K562 (cell line): ENCODE data around the gene ROBO2. TPM values are rescaled to one million over a fixed set of nuclear protein-coding genes. Genes with fewer than 3 reads are reported as not detected.

Experiments used
- ATAC-seq: fragments of 200-7000 bp; cut with Tn5 transposase; 3 replicates; pipeline ENCODE4 v1.9.1; 2020; ENCODE audit warnings: moderate library complexity
- BruUV-seq: library from RNA; stranded (reverse); fragments of 400-500 nt; replicated peaks from 2 replicates; lab custom pipeline; 2021; lab: Mats Ljungman, UMichigan
- CTCF ChIA-PET: fragments of 300-600 bp; formaldehyde crosslinking; extraction: SDS; loops from one replicate; lab custom pipeline; 2021; ENCODE audit warnings: low intra/inter-chr PET ratio; lab: Yijun Ruan, JAX
- POLR2A ChIA-PET: fragments of 300-600, 350-650 bp; sonication (Branson Sonifier 250); formaldehyde crosslinking; extraction: SDS; loops from one replicate; lab custom pipeline; 2021; ENCODE audit warnings: antibody characterized with exemption, inconsistent platforms; lab: Yijun Ruan, JAX
- DNase-seq, 4 experiments: peaks; one replicate each; pipeline versions ENCODE4 v3.0.0 to v3.0.0-alpha.2; 2011 to 2018; ENCODE audit warnings: low spot score in 3 of 4, mixed read lengths in 3 of 4; ENCODE audit errors: extremely low read depth in 1 of 4
- FAIRE-seq: peaks from 2 replicates; lab custom pipeline; 2011; peaks lifted over from hg19 to GRCh38; lab: Jason Lieb, UNC
- H2AFZ ChIP-seq: 2 replicates; pipeline ENCODE4 v1.6.0; 2011; ENCODE audit warnings: low read depth, low read length, control low read depth, inconsistent platforms
- H3K27ac ChIP-seq: fragments of 200-600 bp; 3 replicates; pipeline ENCODE4 v1.8.0; 2011; ENCODE audit warnings: low read depth, mild to moderate bottlenecking, control low read depth, inconsistent platforms, low read length, moderate library complexity, mixed read lengths; ENCODE audit errors: extremely low read depth
- H3K27me3 ChIP-seq, 2 experiments: fragments of 300-600 bp in 1 of 2; 2 replicates in 1 of 2; 3 replicates in 1 of 2; pipeline versions ENCODE4 v1.6.0 to v1.8.0; 2011; ENCODE audit warnings: inconsistent platforms in 2 of 2, low read length in 2 of 2, mild to moderate bottlenecking in 1 of 2, mixed read lengths in 1 of 2, moderate library complexity in 1 of 2; ENCODE audit not compliant: control insufficient read depth in 2 of 2, insufficient read depth in 2 of 2
- H3K36me3 ChIP-seq: fragments of 300-600 bp; 3 replicates; pipeline ENCODE4 v1.8.0; 2011; ENCODE audit warnings: mild to moderate bottlenecking, low read length, inconsistent platforms; ENCODE audit not compliant: control insufficient read depth, insufficient read depth
- H3K4me1 ChIP-seq, 2 experiments: fragments of 200-600 bp in 1 of 2; replicated peaks in 1 of 2; 2 replicates in 1 of 2; 3 replicates in 1 of 2; pipeline versions ENCODE4 v1.5.1 to v1.8.0; 2011; ENCODE audit warnings: inconsistent platforms in 2 of 2, low read length in 2 of 2, mild to moderate bottlenecking in 1 of 2, mixed read lengths in 1 of 2, moderate library complexity in 1 of 2; ENCODE audit not compliant: control insufficient read depth in 2 of 2, insufficient read depth in 2 of 2
- H3K4me2 ChIP-seq: 2 replicates; pipeline ENCODE4 v1.6.1; 2011; ENCODE audit warnings: low read length, control low read depth, inconsistent platforms, mixed read lengths; ENCODE audit not compliant: insufficient read depth
- H3K4me3 ChIP-seq: fragments of 200-600 bp; sonication (generic), shearing (Covaris generic); 2 replicates; pipeline ENCODE4 v1.5.1; 2016; ENCODE audit warnings: control low read depth, inconsistent platforms
- H3K79me2 ChIP-seq: fragments of 200-600 bp; 3 replicates; pipeline ENCODE4 v1.8.0; 2011; ENCODE audit warnings: low read length, inconsistent platforms; ENCODE audit not compliant: control insufficient read depth, insufficient read depth
- H3K9ac ChIP-seq, 2 experiments: 2 replicates each; pipeline versions ENCODE4 v1.6.0 to v1.6.1; 2011; ENCODE audit warnings: low read depth in 2 of 2, low read length in 2 of 2, control low read depth in 1 of 2, inconsistent platforms in 1 of 2, mild to moderate bottlenecking in 1 of 2, mixed read lengths in 1 of 2; ENCODE audit not compliant: insufficient read depth in 1 of 2
- H3K9me1 ChIP-seq: one replicate; pipeline ENCODE4 v1.6.0; 2011; ENCODE audit warnings: inconsistent platforms, mild to moderate bottlenecking, low read length, moderate library complexity; ENCODE audit not compliant: control insufficient read depth, insufficient read depth
- H3K9me3 ChIP-seq: replicated peaks from 2 replicates; pipeline ENCODE4 v1.5.1; 2011; ENCODE audit warnings: low read depth, low read length, inconsistent platforms; ENCODE audit not compliant: control insufficient read depth, insufficient read depth
- H4K20me1 ChIP-seq: replicated peaks from 2 replicates; pipeline ENCODE4 v1.6.1; 2011; ENCODE audit warnings: low read length, inconsistent platforms, mixed read lengths; ENCODE audit not compliant: control insufficient read depth, insufficient read depth
- CREB5 ChIP-seq: fragments of 250-450 bp; sonication (Bioruptor Pico); IDR thresholded peaks from 2 replicates; pipeline ENCODE4 v1.5.0; 2020; ENCODE audit warnings: mild to moderate bottlenecking
- GTF2B ChIP-seq: IDR thresholded peaks from 2 replicates; pipeline ENCODE4 v1.6.1; 2011; ENCODE audit not compliant: insufficient read length; ENCODE audit errors: extremely low read depth
- ZBTB40 ChIP-seq, 2 experiments: fragments of 450-650 bp in 1 of 2; sonication (generic) in 1 of 2; formaldehyde crosslinking in 1 of 2; IDR thresholded peaks; 2 replicates each; pipeline versions ENCODE4 v1.7.1 to v1.9.0; 2016 to 2022; ENCODE audit warnings: inconsistent platforms in 1 of 2, mild to moderate bottlenecking in 1 of 2, missing genetic modification reagents in 1 of 2
- WGBS: fragments of 100-300 bp; shearing (Covaris generic); methylation state at CpG from one replicate; pipeline ENCODE4 v1.1.6; 2016; ENCODE audit warnings: low coverage, mixed read lengths; ENCODE audit not compliant: insufficient coverage; ENCODE audit errors: missing lambda C conversion rate; 5-methylcytosine and 5-hydroxymethylcytosine counted together
- in situ Hi-C: fragments of 300-500 bp; cut with MboI; formaldehyde crosslinking; loops from 4 replicates; pipeline ENCODE4 v1.15.0; 2018; ENCODE audit warnings: inconsistent platforms, mixed read lengths
- intact Hi-C: fragments of 100-400 bp; cut with micrococcal nuclease; formaldehyde crosslinking; loops from 2 replicates; pipeline ENCODE4 v1.14.2; 2022
- polyA plus RNA-seq, 8 experiments: library from polyadenylated mRNA; depleted of rRNA in 4 of 8; stranded (reverse) in 5 of 8; unstranded in 3 of 8; fragments of >200 nt; fragmentation: Nextera tagmentation in 2 of 8; fragmentation: Illumina TruSeq in 1 of 8; extraction: Ambion mirVana in 2 of 8; extraction: Trizol in 1 of 8; gene quantifications; 2 replicates each; pipeline versions ENCODE4 v1.2.1 to v1.2.3, GENCODE V29; 2011 to 2014; ENCODE audit warnings: inconsistent platforms in 1 of 8, missing spikeins in 1 of 8
- total RNA-seq, 7 experiments: library from RNA; depleted of rRNA in 6 of 7; stranded (reverse); fragments of >200 nt in 6 of 7; fragmentation: Illumina TruSeq in 2 of 7; extraction: Trizol in 2 of 7; gene quantifications; 2 replicates each; pipeline versions ENCODE4 v1.2.1 to v1.2.3, GENCODE V29; 2011 to 2021; ENCODE audit warnings: low replicate concordance in 1 of 7

Gene ROBO2
- total and polyA plus RNA-seq, 9 of the 15 experiments (the other 6 are each of a cell fraction or from before 2014, with no cell fraction given), result 0.84 to 3.0 (median 1.7) TPM

- in situ Hi-C loops, result no loop called here
- no peaks in the 10 kb centered on the region for H3K9me3 ChIP-seq
- POLR2A ChIA-PET, result no interaction called here
- H3K4me2 ChIP-seq, result no peak overlapping the region
- FAIRE-seq (no peak), DNase-seq (no peak), ATAC-seq (no peak)
- no peak overlapping the region for H3K9ac ChIP-seq
- CTCF ChIA-PET, result no interaction called here
- 0% methylated on average over 5 of the region's 5 CpGs for WGBS
- no peaks in the 10 kb centered on the region for H3K79me2 ChIP-seq
- H3K4me1 ChIP-seq, result no peaks in the 10 kb centered on the region
- H2AFZ ChIP-seq, result no peak overlapping the region
- no peaks in the 10 kb centered on the region for H3K36me3 ChIP-seq
- H3K9me1 ChIP-seq, result no peaks in the 10 kb centered on the region
- H4K20me1 ChIP-seq, result no peaks in the 10 kb centered on the region
- no peak overlapping the region for H3K4me3 ChIP-seq
- no TSS peak for BruUV-seq
- H3K27ac ChIP-seq, result no peak overlapping the region
- no peaks in the 10 kb centered on the region for H3K27me3 ChIP-seq
- intact Hi-C loops, result no loop called here
- no peak for TF ChIP-seq CREB5 (CRISPR knock-in tag)
- TF ChIP-seq GTF2B, result no peak
- TF ChIP-seq ZBTB40 (IDR thresholded peaks at IDR 0.05), result peak; percentile 65; the same call in 1 of the 2 replicates
- no peak for TF ChIP-seq ZBTB40 (CRISPR knock-in tag; IDR thresholded peaks at IDR 0.05)
These were observed 330.5 kb downstream of the ROBO2 start for GRCh38 chr3:77370413-77370812.
